GM10248 (cell line): ENCODE data around the gene NDUFC1.

ENCODE experiments used
- CTCF ChIA-PET: fragments of 300-600 bp; sonication (Branson Sonifier 250); formaldehyde crosslinking; extraction: SDS; loops from one replicate; lab custom pipeline; 2021; ENCODE audit warnings: antibody characterized with exemption; lab: Yijun Ruan, JAX
- POLR2A ChIA-PET: fragments of 350-650 bp; sonication (Branson Sonifier 250); formaldehyde crosslinking; extraction: SDS; loops from one replicate; lab custom pipeline; 2020; ENCODE audit warnings: antibody characterized with exemption; lab: Yijun Ruan, JAX
- DNase-seq: peaks from one replicate; pipeline ENCODE4 v3.0.0; 2012; ENCODE audit errors: extremely low spot score
- TF ChIP-seq, protein P1 (sequence below): IDR thresholded peaks from 2 replicates; pipeline ENCODE4 v1.5.1; 2012; ENCODE audit warnings: mild to moderate bottlenecking, low read depth; ENCODE audit errors: extremely low read depth, missing control alignments, control extremely low read depth

Gene NDUFC1

GRCh38 chr4:139282721-139283075, 19.6 kb downstream of the NDUFC1 start:
- CTCF ChIA-PET = interaction anchor here (0.9 to 3.1 kb wide), 5 partner anchors 14 to 252 kb away, joined by 3 to 29 read pairs (median 4); no protein-coding TSS in a partner anchor
- POLR2A ChIA-PET = no interaction called here
- TF ChIP-seq, protein P1, sequence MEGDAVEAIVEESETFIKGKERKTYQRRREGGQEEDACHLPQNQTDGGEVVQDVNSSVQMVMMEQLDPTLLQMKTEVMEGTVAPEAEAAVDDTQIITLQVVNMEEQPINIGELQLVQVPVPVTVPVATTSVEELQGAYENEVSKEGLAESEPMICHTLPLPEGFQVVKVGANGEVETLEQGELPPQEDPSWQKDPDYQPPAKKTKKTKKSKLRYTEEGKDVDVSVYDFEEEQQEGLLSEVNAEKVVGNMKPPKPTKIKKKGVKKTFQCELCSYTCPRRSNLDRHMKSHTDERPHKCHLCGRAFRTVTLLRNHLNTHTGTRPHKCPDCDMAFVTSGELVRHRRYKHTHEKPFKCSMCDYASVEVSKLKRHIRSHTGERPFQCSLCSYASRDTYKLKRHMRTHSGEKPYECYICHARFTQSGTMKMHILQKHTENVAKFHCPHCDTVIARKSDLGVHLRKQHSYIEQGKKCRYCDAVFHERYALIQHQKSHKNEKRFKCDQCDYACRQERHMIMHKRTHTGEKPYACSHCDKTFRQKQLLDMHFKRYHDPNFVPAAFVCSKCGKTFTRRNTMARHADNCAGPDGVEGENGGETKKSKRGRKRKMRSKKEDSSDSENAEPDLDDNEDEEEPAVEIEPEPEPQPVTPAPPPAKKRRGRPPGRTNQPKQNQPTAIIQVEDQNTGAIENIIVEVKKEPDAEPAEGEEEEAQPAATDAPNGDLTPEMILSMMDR = no peak
- no peak for DNase-seq

- ChIA-PET POLR2A (interaction anchor here (0.9 kb wide), 1 partner anchor 105 kb away, joined by 3 read pairs; the partner anchor contains the start of gene ELF2), CTCF (interaction anchor here (0.7 to 3.1 kb wide), 6 partner anchors 14 to 252 kb away, joined by 3 to 29 read pairs (median 4); no protein-coding TSS in a partner anchor)
- TF ChIP-seq, protein P1 = no peak
- no peak for DNase-seq
Measured at GRCh38 chr4:139282065-139282720, 20.1 kb downstream of the NDUFC1 start.

DNA sequence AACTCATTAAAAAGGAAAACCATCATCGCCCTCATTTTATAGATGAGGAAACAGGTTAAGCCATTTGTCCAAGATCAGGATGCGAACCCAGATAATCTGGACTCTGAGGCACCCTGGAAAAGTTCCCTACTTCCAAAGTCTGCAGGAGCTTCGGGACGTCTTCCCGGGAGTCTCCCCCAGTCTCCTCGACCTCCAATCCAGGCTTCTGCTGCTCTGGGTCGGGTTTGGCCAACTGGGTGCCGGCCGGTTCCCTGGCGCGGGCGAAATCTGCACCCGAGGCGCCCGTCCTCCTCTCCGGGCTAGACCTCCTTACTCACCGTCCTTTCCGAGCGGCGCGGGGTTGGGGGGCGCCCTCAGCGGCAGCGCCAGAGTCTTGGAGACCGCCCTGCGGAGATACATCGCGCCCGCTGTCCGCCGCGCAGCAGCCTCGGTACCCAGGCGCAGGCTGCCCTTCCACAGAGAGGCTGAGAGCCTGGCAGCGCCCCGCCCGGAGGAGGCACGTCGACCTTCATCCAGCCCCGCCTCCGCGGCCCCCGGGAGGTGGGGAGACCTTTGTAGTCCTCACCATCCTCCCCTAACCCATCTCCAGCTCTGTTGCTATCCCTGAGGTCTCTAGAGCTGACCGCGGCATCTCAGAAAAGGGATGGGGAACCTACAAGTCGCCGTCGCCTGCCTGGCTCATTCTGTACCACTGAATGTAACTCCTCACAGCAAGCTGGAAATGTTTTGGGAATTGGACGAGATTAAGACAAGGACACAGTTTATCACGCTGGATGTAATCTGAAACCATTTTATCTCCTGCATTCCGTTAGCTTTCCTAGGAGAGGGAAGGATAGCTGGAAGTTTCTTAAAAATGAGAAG, 22.3 kb downstream of the NDUFC1 start, which contains the start of gene MGARP:
TSS of gene MGARP (minus strand) at position 466 of the 861 bp plus-strand sequence. CDS start at position 399, 67 bp downstream.
- TF ChIP-seq, protein P1 = no peak
- ChIA-PET CTCF (interaction anchor here (0.8 to 2.6 kb wide), 5 partner anchors 8 to 180 kb away, joined by 3 to 11 read pairs (median 3); no protein-coding TSS in a partner anchor), POLR2A (interaction anchor here (0.6 kb wide), 1 partner anchor 57 kb away, joined by 5 read pairs; no protein-coding TSS in a partner anchor)
- peak; percentile 28 for DNase-seq

DNA sequence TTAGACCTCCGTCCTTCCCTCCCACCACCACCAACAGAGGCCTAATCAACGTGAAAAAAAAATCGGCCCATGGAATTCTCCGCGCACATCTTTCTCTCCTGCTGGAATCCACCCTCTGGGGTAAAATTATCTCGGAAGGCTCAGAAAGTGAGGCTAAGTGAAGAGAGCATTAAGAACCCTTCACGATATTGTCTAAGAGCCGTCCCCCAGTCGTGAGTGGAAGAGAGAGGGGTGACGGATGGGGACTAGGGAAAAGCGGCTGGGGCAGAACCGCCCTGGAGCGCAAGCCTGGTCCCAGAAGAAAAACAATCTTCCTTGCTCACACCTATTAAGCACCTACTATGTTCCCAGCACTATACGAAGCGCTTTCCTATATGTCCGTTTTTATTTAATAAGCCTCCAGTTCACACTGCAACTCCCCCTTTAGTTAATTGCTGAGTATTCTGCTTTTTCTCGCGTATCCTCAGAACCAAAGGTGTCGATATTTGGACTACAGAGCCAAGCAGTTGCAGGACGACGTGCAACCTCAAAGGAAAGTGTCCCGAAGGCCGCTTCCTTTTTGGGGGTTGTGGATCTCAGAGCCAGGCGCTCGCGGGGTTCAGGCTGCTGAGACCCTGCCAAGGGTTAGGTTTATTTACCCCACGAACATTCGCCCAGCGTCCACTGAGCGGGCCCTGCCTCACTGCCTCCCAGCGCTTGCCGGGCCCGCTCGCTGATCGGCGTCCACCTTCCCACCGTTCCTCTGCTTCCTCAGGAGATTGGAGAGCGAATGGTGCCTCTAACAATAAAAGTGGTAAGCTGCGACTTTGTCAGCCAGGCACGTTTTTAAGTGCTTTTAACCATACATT, 23.1 kb downstream of the NDUFC1 start:
- no peak for DNase-seq
- ChIA-PET POLR2A (no interaction called here), CTCF (interaction anchor here (1.5 to 2.6 kb wide), 2 partner anchors 17 to 21 kb away, joined by 5 to 11 read pairs; no protein-coding TSS in a partner anchor)
- TF ChIP-seq, protein P1 = no peak

DNA sequence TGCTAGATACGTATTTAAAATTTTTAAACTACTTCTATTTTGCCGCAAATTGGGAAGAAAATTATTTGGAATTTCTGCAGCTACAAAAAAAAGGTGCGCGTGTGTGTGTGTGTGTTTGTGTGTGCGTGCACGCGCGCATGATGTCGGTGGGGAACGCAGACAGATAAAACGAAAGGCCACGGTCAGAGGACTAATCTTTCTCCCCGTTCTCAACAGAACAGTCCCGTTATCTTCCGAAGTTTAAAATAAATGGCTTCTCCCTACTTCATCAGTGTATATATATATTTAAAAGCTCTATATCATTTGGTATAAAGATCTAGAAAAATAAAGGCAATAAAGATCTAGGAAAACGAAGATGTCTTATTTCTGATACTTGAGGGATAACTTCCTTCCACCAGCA, 23.8 kb downstream of the NDUFC1 start:
- TF ChIP-seq, protein P1 = no peak
- ChIA-PET POLR2A (no interaction called here), CTCF (interaction anchor here (2.6 kb wide), 1 partner anchor 17 kb away, joined by 11 read pairs; no protein-coding TSS in a partner anchor)
- no peak for DNase-seq
